Stimulated activated CD8-positive, alpha-beta memory T cell treated with anti-CD3 and anti-CD28 coated beads, Interleukin-15, amount 100 ng/mL, for 48 hours (primary cell): Measurements from ENCODE around the gene SHISA8.
A peak's percentile ranks its signal among the peaks of the same experiment; 100 is the strongest.

ENCODE experiments used
- DNase-seq, 2 donors: peaks; one replicate each; pipeline ENCODE4 v3.0.0-alpha.2; 2020; ENCODE audit warnings: low read depth in 2 of 2

Gene SHISA8

GRCh38 chr22:41933411-41934177 is 18.7 kb upstream of the SHISA8 start:
- DNase-seq, result no peak

GRCh38 chr22:41932353-41932752 is 17.5 kb upstream of the SHISA8 start:
- no peak for DNase-seq

GRCh38 chr22:41931701-41932269 is 16.9 kb upstream of the SHISA8 start:
- no peak for DNase-seq

- no peak for DNase-seq
These were observed 14.5 kb upstream of the SHISA8 start for GRCh38 chr22:41929418-41929810.

GRCh38 chr22:41928593-41929417 is 13.9 kb upstream of the SHISA8 start:
- DNase-seq, result no peak

GRCh38 chr22:41927813-41928212 is 12.9 kb upstream of the SHISA8 start:
- no peak for DNase-seq

- peak; percentile 63 to 71 for DNase-seq
These were observed 11.0 kb upstream of the SHISA8 start for GRCh38 chr22:41925783-41926460.

- no peak for DNase-seq
These were observed 8.9 kb upstream of the SHISA8 start for GRCh38 chr22:41923595-41924276.

GRCh38 chr22:41922940-41923594 is 8.2 kb upstream of the SHISA8 start:
- no peak for DNase-seq

GRCh38 chr22:41922328-41922727 is 7.5 kb upstream of the SHISA8 start:
- DNase-seq, result no peak

- DNase-seq, result no peak
These were observed 5.5 kb upstream of the SHISA8 start for GRCh38 chr22:41920271-41920976.

GRCh38 chr22:41919357-41920224 is 4.7 kb upstream of the SHISA8 start:
- DNase-seq, result peak in 1 of 2 donors; percentile 27

- no peak for DNase-seq
These were observed 3.3 kb upstream of the SHISA8 start for GRCh38 chr22:41917903-41918791.

- DNase-seq, result no peak
These were observed 2.6 kb upstream of the SHISA8 start for GRCh38 chr22:41917375-41917902.

- DNase-seq, result no peak
These were observed 2.0 kb upstream of the SHISA8 start for GRCh38 chr22:41916745-41917358.

- no peak for DNase-seq
These were observed 1.1 kb upstream of the SHISA8 start for GRCh38 chr22:41915786-41916493.

- no peak for DNase-seq
These were observed 251 bp downstream of the SHISA8 start for GRCh38 chr22:41914611-41915034.
